ENCODE results near the gene BICC1. TPM values are rescaled to one million over a fixed set of nuclear protein-coding genes. Genes with fewer than 3 reads are reported as not detected.

BICC1 gene
- total and polyA plus RNA-seq, 2 experiments from 2014 or later: 5.8 to 20.4 TPM

- H3K79me2 ChIP-seq: peaks cover 17% of the 10 kb centered on the region
- no peak for DNase-seq (ENCODE audit: low spot score)
- H2AFZ ChIP-seq: no peak overlapping the region
- no peak for TF ChIP-seq EZH2 (IDR thresholded peaks at IDR 0.05; ENCODE audit: borderline replicate concordance)
- TF ChIP-seq, protein P1, sequence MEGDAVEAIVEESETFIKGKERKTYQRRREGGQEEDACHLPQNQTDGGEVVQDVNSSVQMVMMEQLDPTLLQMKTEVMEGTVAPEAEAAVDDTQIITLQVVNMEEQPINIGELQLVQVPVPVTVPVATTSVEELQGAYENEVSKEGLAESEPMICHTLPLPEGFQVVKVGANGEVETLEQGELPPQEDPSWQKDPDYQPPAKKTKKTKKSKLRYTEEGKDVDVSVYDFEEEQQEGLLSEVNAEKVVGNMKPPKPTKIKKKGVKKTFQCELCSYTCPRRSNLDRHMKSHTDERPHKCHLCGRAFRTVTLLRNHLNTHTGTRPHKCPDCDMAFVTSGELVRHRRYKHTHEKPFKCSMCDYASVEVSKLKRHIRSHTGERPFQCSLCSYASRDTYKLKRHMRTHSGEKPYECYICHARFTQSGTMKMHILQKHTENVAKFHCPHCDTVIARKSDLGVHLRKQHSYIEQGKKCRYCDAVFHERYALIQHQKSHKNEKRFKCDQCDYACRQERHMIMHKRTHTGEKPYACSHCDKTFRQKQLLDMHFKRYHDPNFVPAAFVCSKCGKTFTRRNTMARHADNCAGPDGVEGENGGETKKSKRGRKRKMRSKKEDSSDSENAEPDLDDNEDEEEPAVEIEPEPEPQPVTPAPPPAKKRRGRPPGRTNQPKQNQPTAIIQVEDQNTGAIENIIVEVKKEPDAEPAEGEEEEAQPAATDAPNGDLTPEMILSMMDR (IDR thresholded peaks at IDR 0.05; ENCODE audit: poor library complexity): no peak
- no peak for TF ChIP-seq EZH2phosphoT487 (IDR thresholded peaks at IDR 0.05; ENCODE audit: low read depth, severe bottlenecking, unreplicated experiment)
- H3K9me2 ChIP-seq (replicated peaks; ENCODE audit: insufficient read depth): no peaks in the 10 kb centered on the region
- no peaks in the 10 kb centered on the region for H3K9me3 ChIP-seq (ENCODE audit: low read depth)
- 59% methylated on average over 1 of the region's 1 CpG for WGBS (ENCODE audit: low lambda C conversion rate, missing lambda C conversion rate)
- no peak overlapping the region for H3K4me3 ChIP-seq
- no peaks in the 10 kb centered on the region for H4K20me1 ChIP-seq (ENCODE audit: insufficient read depth, poor library complexity, severe bottlenecking)
- no peaks in the 10 kb centered on the region for H3K4me1 ChIP-seq (ENCODE audit: insufficient read depth)
- H3K36me3 ChIP-seq (replicated peaks; ENCODE audit: insufficient read depth, low read depth): no peaks in the 10 kb centered on the region
- no peak overlapping the region for H3K4me2 ChIP-seq
- H3K27ac ChIP-seq: no peak overlapping the region
- H3K27me3 ChIP-seq: no peaks in the 10 kb centered on the region
These were observed 148.7 kb downstream of the BICC1 start for GRCh38 chr10:58661336-58661735.

DNA sequence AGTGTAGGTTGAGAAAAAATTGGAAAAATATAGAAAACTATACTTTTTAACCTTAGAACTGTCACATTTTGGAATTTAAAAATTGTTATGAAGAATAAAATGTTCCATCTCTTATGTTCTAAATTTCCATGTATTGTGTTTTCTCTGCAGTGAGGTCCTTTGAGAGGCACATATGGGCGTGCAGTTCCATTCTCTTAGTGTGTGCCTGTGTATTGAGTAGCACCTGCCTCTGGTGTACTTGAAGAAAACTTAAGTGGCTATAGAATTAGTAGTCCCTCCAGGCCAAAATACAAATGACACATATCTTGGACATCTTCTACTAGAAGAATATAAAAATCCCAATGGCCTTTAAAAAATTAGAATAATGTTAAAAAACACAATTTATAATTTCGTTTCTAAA is 149.2 kb downstream of the BICC1 start:
- Histone ChIP-seq H3K4me1 (ENCODE audit: insufficient read depth) (no peaks in the 10 kb centered on the region), H3K27me3 (no peaks in the 10 kb centered on the region), H3K27ac (peak overlapping the region; percentile 6), H2AFZ (no peak overlapping the region), H3K9me3 (ENCODE audit: low read depth) (no peaks in the 10 kb centered on the region), H3K36me3 (replicated peaks; ENCODE audit: insufficient read depth, low read depth) (no peaks in the 10 kb centered on the region), H3K4me3 (no peak overlapping the region), H3K4me2 (no peak overlapping the region), H3K79me2 (peaks cover 17% of the 10 kb centered on the region), H4K20me1 (ENCODE audit: insufficient read depth, poor library complexity, severe bottlenecking) (no peaks in the 10 kb centered on the region), H3K9me2 (replicated peaks; ENCODE audit: insufficient read depth) (no peaks in the 10 kb centered on the region)
- TF ChIP-seq EZH2phosphoT487 (IDR thresholded peaks at IDR 0.05; ENCODE audit: low read depth, severe bottlenecking, unreplicated experiment): no peak
- TF ChIP-seq, protein P1 (IDR thresholded peaks at IDR 0.05; ENCODE audit: poor library complexity): no peak
- DNase-seq (ENCODE audit: low spot score): no peak
- WGBS (ENCODE audit: low lambda C conversion rate, missing lambda C conversion rate): 48% methylated on average over 2 of the region's 2 CpGs

DNA sequence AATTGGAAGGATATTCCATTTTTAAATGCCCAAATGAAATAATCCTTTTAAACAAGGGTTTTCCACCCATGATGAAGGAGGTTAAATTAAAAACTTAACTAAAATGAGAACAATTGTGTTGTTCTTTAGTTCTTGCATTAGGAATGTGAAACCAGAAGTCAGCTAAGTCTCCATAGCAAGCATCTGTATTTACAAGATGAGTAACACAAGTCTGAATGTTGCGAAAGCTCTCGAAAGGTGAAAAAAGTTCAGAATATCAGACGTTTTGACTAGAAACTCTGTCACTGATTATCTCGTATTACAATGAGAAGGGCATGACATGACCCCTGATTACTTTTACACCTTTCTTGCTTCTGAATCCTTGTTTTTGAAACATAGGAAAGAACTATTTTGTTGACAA is 149.6 kb downstream of the BICC1 start:
- Histone ChIP-seq H3K36me3 (replicated peaks; ENCODE audit: insufficient read depth, low read depth) (no peaks in the 10 kb centered on the region), H3K27ac (peak overlapping the region; percentile 9), H3K4me1 (ENCODE audit: insufficient read depth) (no peaks in the 10 kb centered on the region), H3K27me3 (no peaks in the 10 kb centered on the region), H3K4me2 (no peak overlapping the region), H4K20me1 (ENCODE audit: insufficient read depth, poor library complexity, severe bottlenecking) (no peaks in the 10 kb centered on the region), H3K9me3 (ENCODE audit: low read depth) (no peaks in the 10 kb centered on the region), H3K4me3 (no peak overlapping the region), H3K79me2 (peaks cover 17% of the 10 kb centered on the region), H2AFZ (no peak overlapping the region), H3K9me2 (replicated peaks; ENCODE audit: insufficient read depth) (no peaks in the 10 kb centered on the region)
- TF ChIP-seq EZH2 (IDR thresholded peaks at IDR 0.05; ENCODE audit: borderline replicate concordance) (no peak), EZH2phosphoT487 (IDR thresholded peaks at IDR 0.05; ENCODE audit: low read depth, severe bottlenecking, unreplicated experiment) (no peak)
- TF ChIP-seq, protein P1 (IDR thresholded peaks at IDR 0.05; ENCODE audit: poor library complexity): no peak
- WGBS (ENCODE audit: low lambda C conversion rate, missing lambda C conversion rate): 56% methylated on average over 4 of the region's 4 CpGs
- DNase-seq (ENCODE audit: low spot score): peak; percentile 33

DNA sequence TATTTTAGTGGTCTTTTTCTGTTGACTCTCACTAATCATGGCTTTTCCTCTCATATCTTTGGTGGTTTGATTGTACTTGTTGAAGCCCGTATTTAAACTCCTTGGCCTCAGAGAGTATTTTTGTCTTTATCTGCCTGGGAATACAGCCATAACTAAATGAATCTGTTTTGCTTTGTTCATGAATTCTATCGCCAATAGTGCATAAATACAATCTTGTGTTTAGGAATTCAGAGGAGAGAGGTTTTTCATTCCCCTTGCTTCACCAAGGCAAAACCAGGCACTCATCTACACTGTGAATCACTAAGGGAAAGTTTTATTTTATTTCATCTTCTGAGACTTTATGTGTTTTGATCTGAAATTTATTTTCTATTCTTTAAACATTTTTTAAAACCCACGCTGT is 152.7 kb downstream of the BICC1 start:
- Histone ChIP-seq H3K79me2 (peaks cover 18% of the 10 kb centered on the region), H3K4me1 (ENCODE audit: insufficient read depth) (no peaks in the 10 kb centered on the region), H3K36me3 (replicated peaks; ENCODE audit: insufficient read depth, low read depth) (no peaks in the 10 kb centered on the region), H3K9me2 (replicated peaks; ENCODE audit: insufficient read depth) (no peaks in the 10 kb centered on the region), H4K20me1 (ENCODE audit: insufficient read depth, poor library complexity, severe bottlenecking) (no peaks in the 10 kb centered on the region), H3K4me3 (no peak overlapping the region), H3K9me3 (ENCODE audit: low read depth) (no peaks in the 10 kb centered on the region), H3K4me2 (peak overlapping the region; percentile 60), H3K27me3 (no peaks in the 10 kb centered on the region), H3K27ac (peak overlapping the region; percentile 39), H2AFZ (no peak overlapping the region)
- 46% methylated on average over 3 of the region's 3 CpGs for WGBS (ENCODE audit: low lambda C conversion rate, missing lambda C conversion rate)
- TF ChIP-seq EZH2 (IDR thresholded peaks at IDR 0.05; ENCODE audit: borderline replicate concordance): no peak
- TF ChIP-seq, protein P1 (IDR thresholded peaks at IDR 0.05; ENCODE audit: poor library complexity): no peak
- TF ChIP-seq EZH2phosphoT487 (IDR thresholded peaks at IDR 0.05; ENCODE audit: low read depth, severe bottlenecking, unreplicated experiment): no peak
- DNase-seq (ENCODE audit: low spot score): no peak
